ENCODE results near the gene OPCML. TPM values are rescaled to one million over a fixed set of nuclear protein-coding genes. Genes with fewer than 3 reads are reported as not detected.

The OPCML gene
- not detected for total RNA-seq

DNA sequence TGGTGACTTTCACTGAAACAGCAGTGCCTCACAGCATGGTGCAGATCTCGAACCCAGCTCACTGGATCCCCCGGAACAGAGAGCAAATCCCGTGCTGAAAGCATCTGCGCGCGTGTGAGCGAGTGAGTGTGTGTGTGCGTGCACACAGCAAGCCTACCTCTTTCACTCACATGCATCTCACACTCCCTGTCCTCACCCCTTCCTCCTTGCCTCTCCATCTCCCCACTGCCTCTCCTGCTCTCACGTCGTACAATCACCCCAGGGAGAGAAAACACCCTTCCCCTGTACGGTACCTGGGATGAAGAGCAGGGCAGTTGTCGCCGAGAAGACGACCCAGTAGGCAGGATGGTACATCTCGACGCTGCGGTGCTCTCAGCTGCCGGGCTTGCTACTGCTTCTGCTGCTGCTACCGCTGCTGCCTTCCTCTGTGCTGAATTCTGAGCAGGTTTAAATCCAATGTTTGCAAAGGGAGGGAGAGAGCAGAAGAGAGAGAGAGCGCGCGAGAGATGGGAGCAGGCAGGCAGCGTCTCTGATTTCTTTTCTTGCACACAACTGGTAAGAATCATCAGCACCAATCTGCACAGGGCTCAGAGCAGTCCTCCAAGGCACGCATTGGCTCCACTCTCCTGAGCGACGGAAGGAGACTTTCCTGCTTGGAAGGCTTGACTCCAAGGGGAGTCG lies at the start of gene OPCML:
Gene OPCML (minus strand): TSS at position 531 of the 681 bp plus-strand sequence.
- ATAC-seq (ENCODE audit: insufficient number of reproducible peaks, low FRiP score, low read depth) (no peak), DNase-seq (ENCODE audit: low spot score) (no peak)
- TF ChIP-seq, protein P1, sequence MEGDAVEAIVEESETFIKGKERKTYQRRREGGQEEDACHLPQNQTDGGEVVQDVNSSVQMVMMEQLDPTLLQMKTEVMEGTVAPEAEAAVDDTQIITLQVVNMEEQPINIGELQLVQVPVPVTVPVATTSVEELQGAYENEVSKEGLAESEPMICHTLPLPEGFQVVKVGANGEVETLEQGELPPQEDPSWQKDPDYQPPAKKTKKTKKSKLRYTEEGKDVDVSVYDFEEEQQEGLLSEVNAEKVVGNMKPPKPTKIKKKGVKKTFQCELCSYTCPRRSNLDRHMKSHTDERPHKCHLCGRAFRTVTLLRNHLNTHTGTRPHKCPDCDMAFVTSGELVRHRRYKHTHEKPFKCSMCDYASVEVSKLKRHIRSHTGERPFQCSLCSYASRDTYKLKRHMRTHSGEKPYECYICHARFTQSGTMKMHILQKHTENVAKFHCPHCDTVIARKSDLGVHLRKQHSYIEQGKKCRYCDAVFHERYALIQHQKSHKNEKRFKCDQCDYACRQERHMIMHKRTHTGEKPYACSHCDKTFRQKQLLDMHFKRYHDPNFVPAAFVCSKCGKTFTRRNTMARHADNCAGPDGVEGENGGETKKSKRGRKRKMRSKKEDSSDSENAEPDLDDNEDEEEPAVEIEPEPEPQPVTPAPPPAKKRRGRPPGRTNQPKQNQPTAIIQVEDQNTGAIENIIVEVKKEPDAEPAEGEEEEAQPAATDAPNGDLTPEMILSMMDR (IDR thresholded peaks at IDR 0.05) = no peak
- H3K4me1 ChIP-seq (ENCODE audit: control insufficient read depth in 1 of 2, low read depth in 2 of 2) = no peaks in the 10 kb centered on the region
- no peak within 1 kb of the TSS for H3K27ac ChIP-seq
- no peaks in the 10 kb centered on the region for H3K36me3 ChIP-seq
- H3K4me3 ChIP-seq = no peak within 1 kb of the TSS
- H3K9me3 ChIP-seq = no peaks in the 10 kb centered on the region
- no peaks in the 10 kb centered on the region for H3K27me3 ChIP-seq (replicated peaks; ENCODE audit: insufficient read depth)

DNA sequence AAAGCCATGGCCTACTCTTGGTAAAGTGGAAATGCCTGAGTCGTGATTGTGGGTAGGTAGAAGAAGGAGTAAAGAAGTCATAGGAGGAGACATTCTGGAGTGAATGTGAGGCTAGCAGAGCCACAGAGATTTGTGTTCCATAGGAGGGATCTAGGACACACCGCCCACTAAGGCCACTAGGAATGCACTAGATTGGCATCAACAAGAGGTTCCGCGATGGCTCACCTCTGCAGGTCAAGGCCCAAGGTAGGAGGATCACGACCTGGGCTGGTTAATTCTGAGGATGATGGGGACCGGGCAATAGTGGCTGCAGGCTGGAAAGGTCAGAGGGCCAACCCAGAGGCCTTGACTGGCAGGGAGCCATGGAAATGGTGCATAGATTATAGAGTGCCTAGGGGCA lies 48.8 kb upstream of the OPCML start:
- Histone ChIP-seq H3K4me3 (no peak overlapping the region), H3K36me3 (no peaks in the 10 kb centered on the region), H3K27ac (no peak overlapping the region), H3K4me1 (ENCODE audit: control insufficient read depth in 1 of 2, low read depth in 2 of 2) (no peaks in the 10 kb centered on the region), H3K27me3 (replicated peaks; ENCODE audit: insufficient read depth) (no peaks in the 10 kb centered on the region), H3K9me3 (no peaks in the 10 kb centered on the region)
- TF ChIP-seq, protein P1 (IDR thresholded peaks at IDR 0.05) = no peak
- no peak for ATAC-seq (ENCODE audit: insufficient number of reproducible peaks, low FRiP score, low read depth)
- no peak for DNase-seq (ENCODE audit: low spot score)

DNA sequence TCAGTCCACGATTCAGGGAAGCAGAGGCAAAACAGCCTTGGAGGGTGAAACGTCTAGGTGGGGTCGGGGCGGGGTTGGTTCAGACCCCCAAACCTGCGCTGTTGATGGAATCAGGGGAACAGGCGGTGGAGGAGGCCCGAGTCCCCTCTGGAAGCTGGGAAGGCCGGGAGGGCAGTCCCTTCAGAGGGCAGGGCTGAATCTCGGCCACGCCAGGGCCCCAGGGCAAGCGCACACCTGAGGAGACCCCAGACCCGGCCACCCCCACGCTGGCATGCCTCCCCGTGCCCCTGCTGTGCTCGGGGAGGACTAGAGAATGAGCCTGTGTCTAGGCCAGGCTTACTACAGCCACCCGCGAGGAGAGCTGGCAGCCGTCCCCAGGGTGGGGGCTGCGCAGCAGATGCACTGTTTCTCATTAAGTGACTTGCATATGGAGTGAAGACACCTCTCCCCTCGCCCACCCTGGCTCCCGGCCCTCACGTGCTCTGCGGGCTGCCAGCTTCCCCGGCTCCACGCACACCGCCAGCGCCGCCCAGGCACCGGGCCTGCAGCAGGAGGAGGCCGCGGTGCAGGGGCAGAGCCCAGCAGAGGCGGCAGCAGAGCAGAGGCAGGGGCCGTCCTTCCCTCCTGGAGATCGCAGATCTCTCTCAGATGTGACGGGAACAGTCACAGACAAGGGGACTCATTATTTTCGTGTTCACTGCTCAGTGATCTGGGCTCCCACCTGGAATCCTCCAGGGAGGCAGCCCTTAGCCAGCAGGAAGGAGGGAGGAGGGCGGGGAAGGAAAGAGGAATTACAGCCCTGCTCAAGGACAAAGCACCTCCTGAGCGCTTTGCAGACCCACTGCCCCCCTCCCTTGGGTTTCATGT lies 47.1 kb upstream of the OPCML start:
- TF ChIP-seq, protein P1 (IDR thresholded peaks at IDR 0.05) = no peak
- Histone ChIP-seq H3K27me3 (replicated peaks; ENCODE audit: insufficient read depth) (no peaks in the 10 kb centered on the region), H3K9me3 (no peaks in the 10 kb centered on the region), H3K27ac (no peak overlapping the region), H3K4me3 (no peak overlapping the region), H3K36me3 (no peaks in the 10 kb centered on the region), H3K4me1 (ENCODE audit: control insufficient read depth in 1 of 2, low read depth in 2 of 2) (no peaks in the 10 kb centered on the region)
- no peak for ATAC-seq (ENCODE audit: insufficient number of reproducible peaks, low FRiP score, low read depth)
- no peak for DNase-seq (ENCODE audit: low spot score)

DNA sequence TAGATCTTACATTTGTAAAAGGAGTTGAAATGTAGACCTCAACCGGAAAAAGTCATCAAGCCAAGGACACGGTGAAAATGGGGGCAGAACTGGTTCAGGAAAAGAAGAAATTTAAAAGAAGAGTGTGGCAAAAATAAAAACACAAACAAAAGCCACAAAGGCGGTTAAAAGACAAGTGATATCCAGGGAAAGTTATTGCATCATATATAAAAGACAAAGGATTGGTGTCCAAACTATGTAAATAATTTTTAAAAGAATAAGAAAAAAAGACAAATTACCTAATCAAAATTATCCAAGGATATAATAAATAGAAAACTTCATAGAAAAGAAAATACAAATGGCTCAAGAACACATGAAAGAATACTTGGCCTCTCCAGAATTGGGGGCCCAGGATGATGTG lies 45.1 kb upstream of the OPCML start:
- DNase-seq (ENCODE audit: low spot score) (no peak), ATAC-seq (ENCODE audit: insufficient number of reproducible peaks, low FRiP score, low read depth) (no peak)
- no peaks in the 10 kb centered on the region for H3K4me1 ChIP-seq (ENCODE audit: control insufficient read depth in 1 of 2, low read depth in 2 of 2)
- no peaks in the 10 kb centered on the region for H3K27me3 ChIP-seq (replicated peaks; ENCODE audit: insufficient read depth)
- H3K27ac ChIP-seq = no peak overlapping the region
- no peaks in the 10 kb centered on the region for H3K36me3 ChIP-seq
- no peak overlapping the region for H3K4me3 ChIP-seq
- TF ChIP-seq, protein P1 (IDR thresholded peaks at IDR 0.05) = no peak
- no peaks in the 10 kb centered on the region for H3K9me3 ChIP-seq

DNA sequence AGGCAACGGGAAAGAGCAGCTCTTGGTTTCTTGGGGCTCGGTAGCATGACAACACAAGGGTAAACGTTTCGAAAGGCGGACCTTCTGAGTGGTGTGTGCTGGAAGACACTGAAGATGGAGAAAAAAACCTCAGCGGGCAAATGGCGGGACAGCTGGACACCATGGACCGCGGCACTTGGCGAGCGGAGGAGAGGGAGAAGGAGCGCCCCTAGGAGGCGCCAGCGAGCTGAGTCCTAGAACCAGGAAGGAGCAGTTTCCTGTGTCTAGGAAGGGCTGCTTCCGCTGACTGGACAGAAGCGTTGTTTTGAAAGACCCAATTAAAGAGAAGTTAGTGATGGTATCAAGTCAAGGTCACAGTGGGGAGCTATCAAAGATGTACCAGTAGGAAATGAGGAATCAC lies 44.0 kb upstream of the OPCML start:
- DNase-seq (ENCODE audit: low spot score) (no peak), ATAC-seq (ENCODE audit: insufficient number of reproducible peaks, low FRiP score, low read depth) (no peak)
- H3K9me3 ChIP-seq = no peaks in the 10 kb centered on the region
- H3K4me3 ChIP-seq = no peak overlapping the region
- TF ChIP-seq, protein P1 (IDR thresholded peaks at IDR 0.05) = no peak
- H3K27ac ChIP-seq = no peak overlapping the region
- no peaks in the 10 kb centered on the region for H3K4me1 ChIP-seq (ENCODE audit: control insufficient read depth in 1 of 2, low read depth in 2 of 2)
- H3K36me3 ChIP-seq = no peaks in the 10 kb centered on the region
- no peaks in the 10 kb centered on the region for H3K27me3 ChIP-seq (replicated peaks; ENCODE audit: insufficient read depth)

All from thoracic aorta (tissue), 2 donors.